MV-4-11 (cell line): ENCODE data around the gene ANKRD65.
A peak's percentile ranks its signal among the peaks of the same experiment; 100 is the strongest.
"Not testable (repeated sequence)": the region's sequence is repeated elsewhere in the genome, so short reads cannot be mapped to it uniquely, and the experiment has no call there.

ENCODE experiments used
- DNase-seq: peaks from one replicate; lab custom pipeline; 2025; lab: John Stamatoyannopoulos, UW

Gene ANKRD65

DNA sequence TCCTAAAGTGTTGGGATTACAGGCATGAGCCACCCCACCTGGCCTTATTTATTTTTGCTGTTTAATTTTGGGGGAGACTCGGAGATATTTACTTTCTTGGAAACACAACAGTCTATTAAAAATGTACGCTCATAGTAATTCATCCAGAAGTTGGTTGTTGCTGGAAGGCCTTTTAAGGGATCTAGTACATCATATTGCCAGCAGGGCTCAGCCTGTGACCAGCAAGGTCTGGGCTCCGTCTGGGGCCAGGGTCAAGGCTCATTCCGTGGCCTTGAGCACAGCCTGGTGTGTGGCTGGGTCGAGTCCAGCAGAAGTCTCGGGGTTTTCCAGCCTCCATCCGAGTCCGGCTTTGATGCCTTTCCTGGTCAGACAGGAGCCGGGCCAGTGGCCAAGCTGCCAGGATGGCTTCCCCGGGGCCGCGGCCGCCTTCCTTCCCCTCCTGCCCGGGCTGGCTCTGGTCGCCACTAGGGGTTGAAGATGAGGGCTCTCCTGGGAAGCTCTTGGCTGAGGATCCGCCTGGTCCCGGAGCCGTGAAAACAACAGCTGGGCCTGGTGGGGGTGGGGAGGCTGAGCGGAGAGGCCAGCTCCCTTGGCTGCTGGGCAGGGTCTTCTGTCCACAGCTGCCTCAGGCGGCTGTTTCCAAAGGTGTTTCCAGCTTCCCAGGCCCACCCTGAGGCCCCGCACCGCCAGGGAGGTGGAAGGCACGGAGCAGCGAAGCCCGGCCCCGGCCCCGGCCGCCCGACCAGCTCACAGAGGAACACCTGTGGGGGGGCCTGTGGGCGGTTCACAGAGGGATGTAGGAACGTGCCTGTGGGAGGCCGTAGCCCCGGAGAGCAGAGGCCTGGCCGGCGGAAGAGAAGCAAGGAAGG lies 9.3 kb upstream of the ANKRD65 start:
- DNase-seq: no peak

GRCh38 chr1:1429671-1430073 lies 8.6 kb upstream of the ANKRD65 start:
- no peak for DNase-seq

- not testable (repeated sequence) for DNase-seq
Measured at GRCh38 chr1:1428967-1429366, 7.9 kb upstream of the ANKRD65 start.

DNA sequence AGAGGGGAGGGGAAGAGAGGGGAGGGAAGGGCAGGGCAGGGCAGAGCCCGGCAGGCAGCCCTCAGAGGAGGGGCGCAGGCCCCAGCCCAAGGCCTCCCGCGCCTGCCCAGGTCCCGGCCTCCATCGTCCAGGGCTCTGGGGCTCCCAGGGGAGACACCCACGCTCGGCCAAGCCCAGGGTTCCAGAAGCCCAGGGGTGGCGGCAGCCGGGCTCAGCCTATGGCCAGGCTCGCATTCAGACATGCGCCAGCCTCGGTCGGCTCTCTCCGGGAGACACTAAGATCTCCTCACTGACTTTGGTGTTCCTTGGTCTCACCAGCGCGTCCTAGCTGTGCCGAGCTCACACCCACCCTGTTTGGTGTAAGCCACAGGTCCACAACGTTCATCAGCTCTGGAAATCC lies 7.1 kb upstream of the ANKRD65 start:
- DNase-seq: no peak

DNA sequence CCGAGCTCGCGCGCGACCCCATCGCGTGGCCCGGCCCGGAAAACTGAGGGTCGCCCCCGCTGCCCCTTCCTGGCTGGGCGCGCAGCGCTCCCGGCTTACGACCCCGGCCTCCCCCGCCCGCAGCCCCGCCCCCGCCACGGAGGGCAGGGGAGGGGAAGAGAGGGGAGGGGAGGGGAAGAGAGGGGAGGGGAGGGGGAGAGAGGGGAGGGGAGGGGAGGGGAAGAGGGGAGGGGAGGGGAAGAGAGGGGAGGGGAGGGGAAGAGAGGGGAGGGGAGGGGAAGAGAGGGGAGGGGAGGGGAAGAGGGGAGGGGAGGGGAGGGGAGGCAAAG lies 6.7 kb upstream of the ANKRD65 start:
- no peak for DNase-seq

DNA sequence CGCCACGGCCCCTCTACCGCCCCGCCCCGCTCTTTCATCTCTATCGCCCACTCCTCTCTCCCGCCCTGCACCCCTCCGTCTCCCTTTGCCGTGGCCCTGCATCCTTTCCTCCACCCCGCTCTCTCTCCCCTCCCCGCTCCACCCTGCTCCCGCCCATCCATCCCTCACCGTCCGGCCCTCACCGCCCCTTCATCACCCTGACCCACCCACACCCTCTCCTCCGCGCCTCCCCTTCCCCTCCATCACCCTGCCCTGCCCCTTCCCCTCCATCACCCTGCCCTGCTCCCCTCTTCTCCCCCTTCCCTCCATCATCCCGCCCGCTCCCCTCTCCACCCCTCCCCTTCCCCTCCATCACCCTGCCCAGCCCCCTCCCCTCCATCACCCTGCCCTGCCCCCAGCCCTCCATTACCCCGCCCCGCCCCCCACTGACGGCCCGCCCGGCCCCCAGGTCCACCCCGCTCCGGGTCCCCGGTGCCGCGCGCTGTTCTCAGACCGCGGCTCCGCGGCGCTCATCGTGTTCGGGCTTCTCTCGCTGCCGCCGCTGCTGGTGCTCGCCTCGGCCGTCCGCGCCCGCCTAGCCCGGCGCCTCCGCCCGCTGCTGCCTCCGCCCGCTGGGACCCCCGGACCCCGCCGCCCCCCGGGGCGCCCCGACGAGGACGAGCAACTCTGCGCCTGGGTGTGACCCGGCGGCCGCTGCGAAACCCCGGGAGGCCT lies 6.2 kb upstream of the ANKRD65 start:
- DNase-seq: no peak

- no peak for DNase-seq
Measured at GRCh38 chr1:1426496-1427105, 5.5 kb upstream of the ANKRD65 start.

GRCh38 chr1:1425753-1426495 lies 4.8 kb upstream of the ANKRD65 start:
- no peak for DNase-seq

DNA sequence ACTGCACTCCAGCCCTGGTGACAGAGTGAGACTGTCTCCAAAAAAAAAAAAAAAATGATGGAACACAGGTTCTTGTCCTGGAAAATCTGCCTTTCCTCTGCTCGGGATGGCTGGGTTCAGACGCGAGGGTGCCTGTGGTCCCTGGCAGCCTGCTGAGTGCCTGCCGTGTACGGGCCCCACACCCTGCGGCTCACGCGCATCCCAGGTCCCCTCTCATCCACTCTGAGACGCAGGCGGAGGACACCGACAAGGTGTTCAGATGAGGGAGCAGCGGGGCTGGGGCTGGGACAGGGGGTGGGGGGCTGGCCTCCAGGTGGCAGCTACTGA lies 4.3 kb upstream of the ANKRD65 start:
- DNase-seq: no peak

GRCh38 chr1:1424707-1425106 lies 3.6 kb upstream of the ANKRD65 start:
- DNase-seq: no peak

DNA sequence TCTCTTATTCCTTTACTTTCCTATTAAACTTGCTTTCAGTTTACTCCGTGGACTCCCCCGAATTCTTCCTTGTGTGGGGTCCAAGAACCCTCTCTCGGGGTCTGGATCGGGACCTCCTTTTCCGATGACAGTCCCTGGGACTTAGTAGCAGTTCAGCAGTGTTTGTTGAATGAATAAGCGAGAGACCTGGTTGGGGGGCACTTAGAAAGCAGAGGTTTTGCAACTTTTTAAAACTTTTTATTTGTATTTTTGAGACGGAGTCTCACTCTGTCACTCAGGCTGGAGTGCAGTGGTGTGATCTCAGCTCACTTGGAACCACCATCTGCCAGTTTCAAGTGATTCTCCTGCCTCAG lies 2.1 kb upstream of the ANKRD65 start:
- DNase-seq: no peak

- DNase-seq: peak; percentile 7
Measured at GRCh38 chr1:1422465-1423244, 1.6 kb upstream of the ANKRD65 start.

GRCh38 chr1:1421907-1422464 lies 910 bp upstream of the ANKRD65 start:
- DNase-seq: no peak

- no peak for DNase-seq
Measured at GRCh38 chr1:1420654-1421141, 378 bp downstream of the ANKRD65 start.

GRCh38 chr1:1419813-1420653 lies 1.0 kb downstream of the ANKRD65 start:
- DNase-seq: no peak

DNA sequence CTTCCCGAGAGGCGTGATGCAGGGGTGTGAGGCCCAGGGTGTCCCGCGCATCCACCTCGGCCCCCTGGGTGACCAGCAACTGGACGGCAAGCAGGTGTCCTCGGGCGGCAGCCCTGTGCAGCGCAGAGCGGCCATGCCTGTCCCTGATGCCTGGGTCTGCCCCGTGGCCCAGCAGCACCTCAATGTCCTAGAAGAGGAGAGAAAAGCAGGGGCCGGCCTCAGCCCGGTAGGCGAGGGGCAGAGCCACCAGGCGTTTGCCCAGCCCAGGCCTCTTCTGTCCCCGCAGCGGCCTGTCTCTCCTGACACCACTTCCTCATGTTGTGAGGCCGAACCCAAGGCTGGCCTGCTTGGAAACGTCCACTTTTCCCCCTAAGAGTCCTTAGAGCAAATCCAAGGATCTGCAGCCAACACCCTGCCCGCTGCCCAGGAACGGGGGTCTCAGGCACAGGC lies 1.7 kb downstream of the ANKRD65 start:
- DNase-seq: no peak

DNA sequence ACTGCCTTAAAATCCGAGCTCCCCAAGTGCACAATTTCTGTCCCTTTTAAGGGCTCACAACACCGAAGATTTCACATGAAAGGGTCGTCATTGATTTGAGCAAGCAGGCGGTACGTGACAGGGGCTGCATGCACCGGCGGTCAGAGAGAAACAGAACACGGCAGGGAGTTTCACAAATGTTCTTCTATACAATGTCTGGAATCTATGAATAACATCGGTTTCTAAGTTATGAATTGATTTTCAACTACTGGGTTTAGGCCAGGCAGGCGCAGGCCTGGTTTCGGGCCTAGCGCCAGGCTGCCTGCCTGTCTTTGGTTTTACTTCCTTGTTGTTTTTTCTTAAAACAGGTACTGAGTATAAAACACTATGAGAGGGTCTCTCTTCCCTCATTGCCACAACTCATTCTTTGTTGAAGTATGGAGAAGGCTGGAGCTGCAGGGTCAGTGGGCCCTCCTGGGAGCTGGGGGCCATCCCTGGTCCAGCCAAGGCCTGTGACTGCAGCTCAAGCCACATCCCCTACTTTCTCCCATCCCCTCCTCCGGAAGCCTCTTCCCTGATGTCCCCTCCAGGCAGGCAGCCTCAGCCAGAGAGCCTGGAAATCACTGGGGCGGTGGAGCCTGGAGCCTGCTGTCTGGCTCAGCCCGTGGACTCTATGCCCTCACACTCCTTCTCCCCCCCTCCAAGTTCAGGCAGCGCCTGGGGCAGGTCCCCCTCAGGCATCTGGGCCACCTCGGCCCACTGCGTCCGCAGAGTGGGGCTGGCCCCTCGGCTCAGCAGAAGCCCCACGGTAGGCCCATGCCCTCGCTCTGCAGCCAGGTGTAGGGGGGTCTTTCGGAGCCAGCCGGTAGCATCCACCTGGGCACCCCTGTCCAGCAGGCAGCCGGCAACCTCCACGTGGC lies 2.4 kb downstream of the ANKRD65 start:
- DNase-seq: peak; percentile 8

GRCh38 chr1:1417825-1418463 lies 3.1 kb downstream of the ANKRD65 start:
- not testable (repeated sequence) for DNase-seq

DNA sequence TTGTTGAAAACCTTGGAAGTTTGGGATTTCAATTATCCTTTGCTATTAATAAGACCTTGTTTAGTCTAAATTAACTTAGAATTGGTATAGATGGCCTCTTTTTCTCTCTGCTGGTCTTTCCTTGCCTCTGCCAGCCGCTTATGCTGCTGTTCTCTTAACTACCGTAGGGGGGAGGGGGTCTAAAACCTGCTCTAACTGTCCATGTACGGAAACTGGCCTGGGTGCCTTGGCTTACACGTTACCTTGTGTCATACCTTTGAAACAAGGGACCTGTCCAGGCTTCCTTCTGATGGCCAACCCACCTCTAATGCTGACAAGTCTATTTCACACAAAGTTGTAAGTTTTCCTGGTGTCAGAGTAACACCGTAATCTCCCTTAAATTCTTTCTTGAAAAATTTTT lies 3.7 kb downstream of the ANKRD65 start:
- DNase-seq: not testable (repeated sequence)
